A673 (cell line): ENCODE measurements around the gene PIPOX. TPM values are rescaled to one million over a fixed set of nuclear protein-coding genes. Genes with fewer than 3 reads are reported as not detected.

Experiments used
- BruUV-seq: library from RNA; stranded (reverse); fragments of 400-500 nt; replicated peaks from 2 replicates; lab custom pipeline; 2021; lab: Mats Ljungman, UMichigan
- CTCF ChIA-PET: fragments of 300-600 bp; sonication (Branson Sonifier 250); formaldehyde crosslinking; loops from one replicate; lab custom pipeline; 2022; ENCODE audit warnings: antibody characterized with exemption; lab: Charles Lee
- POLR2A ChIA-PET: fragments of 300-600 bp; sonication (Branson Sonifier 250); formaldehyde crosslinking; loops from one replicate; lab custom pipeline; 2022; ENCODE audit warnings: antibody characterized with exemption; ENCODE audit not compliant: low non-redundant PET; lab: Charles Lee
- DNase-seq: peaks from one replicate; pipeline ENCODE4 v3.0.0-alpha.2; 2015; ENCODE audit warnings: low spot score
- H3K27ac ChIP-seq: fragments of 200-600 bp; sonication (generic); 2 replicates; pipeline ENCODE4 v1.5.1; 2016; ENCODE audit warnings: mixed run types, low read depth, mild to moderate bottlenecking, mixed read lengths, antibody characterized with exemption, low read length; ENCODE audit not compliant: poor library complexity, severe bottlenecking
- H3K27me3 ChIP-seq: fragments of 200-600 bp; sonication (generic); replicated peaks from 2 replicates; pipeline ENCODE4 v1.6.1; 2017; ENCODE audit warnings: mixed run types, low read depth, mild to moderate bottlenecking, mixed read lengths, antibody characterized with exemption, low read length; ENCODE audit not compliant: insufficient read depth, poor library complexity
- H3K36me3 ChIP-seq: fragments of 200-600 bp; sonication (generic); 2 replicates; pipeline ENCODE4 v1.6.1; 2016; ENCODE audit warnings: mixed run types, mild to moderate bottlenecking, mixed read lengths, antibody characterized with exemption, low read length; ENCODE audit not compliant: insufficient read depth, poor library complexity, severe bottlenecking
- H3K4me1 ChIP-seq: fragments of 200-600 bp; sonication (generic); 2 replicates; pipeline ENCODE4 v1.6.1; 2017; ENCODE audit warnings: mixed run types, mild to moderate bottlenecking, mixed read lengths, antibody characterized with exemption, low read length; ENCODE audit not compliant: insufficient read depth, poor library complexity, severe bottlenecking
- H3K4me3 ChIP-seq: fragments of 200-600 bp; sonication (generic); 2 replicates; pipeline ENCODE4 v1.5.1; 2016; ENCODE audit warnings: low read depth, mixed run types, mild to moderate bottlenecking, mixed read lengths, low read length; ENCODE audit not compliant: poor library complexity, severe bottlenecking
- H3K9me3 ChIP-seq: fragments of 200-600 bp; sonication (generic); 2 replicates; pipeline ENCODE4 v1.6.1; 2016; ENCODE audit warnings: mixed run types, low read depth, mild to moderate bottlenecking, mixed read lengths, antibody characterized with exemption, low read length; ENCODE audit not compliant: poor library complexity, severe bottlenecking
- EZH2 ChIP-seq: fragments of 200-600 bp; sonication (generic); IDR thresholded peaks from 2 replicates; pipeline ENCODE4 v1.6.1; 2017; ENCODE audit warnings: borderline replicate concordance, low read depth, mild to moderate bottlenecking, mixed read lengths, antibody characterized with exemption, low read length; ENCODE audit not compliant: poor library complexity, severe bottlenecking
- intact Hi-C: fragments of 100-400 bp; cut with micrococcal nuclease; formaldehyde crosslinking; loops from one replicate; pipeline ENCODE4 v1.10.0; 2022; ENCODE audit not compliant: unreplicated experiment
- total RNA-seq: library from RNA; stranded (reverse); gene quantifications from 2 replicates; pipeline ENCODE4 v1.2.3, GENCODE V29; 2021
- TF ChIP-seq, protein P1 (sequence below): fragments of 300-800, 200-600 bp; sonication (generic); conservative IDR thresholded peaks from 2 replicates; pipeline ENCODE4 v1.5.1; 2017; ENCODE audit warnings: low read depth, mild to moderate bottlenecking, antibody characterized with exemption, low read length, moderate library complexity, mixed read lengths

PIPOX gene
- total RNA-seq, 1 experiment from 2014 or later, result 8.8 TPM

DNA sequence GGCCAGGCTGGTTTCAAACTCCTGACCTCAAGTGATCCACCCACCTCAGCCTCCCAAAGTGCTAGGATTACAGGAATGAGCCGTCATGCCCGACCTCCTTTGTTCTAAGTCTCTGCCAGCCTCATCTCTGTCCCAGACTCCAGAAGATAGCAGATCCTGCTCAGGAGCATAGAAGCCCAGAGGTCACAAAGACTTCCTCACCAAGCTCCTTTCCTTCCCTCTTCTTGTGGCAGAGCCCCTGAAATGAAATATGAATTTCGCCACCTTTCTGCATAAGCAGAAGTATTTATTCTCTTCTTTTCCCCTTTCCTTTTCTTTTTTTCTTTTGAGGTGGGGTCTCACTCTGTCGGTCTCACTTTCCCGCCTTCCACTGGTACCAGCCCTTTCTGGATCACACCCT is 11.5 kb upstream of the PIPOX start:
- no TSS peak for BruUV-seq
- CTCF ChIA-PET, result interaction anchor here (0.5 to 0.6 kb wide), 2 partner anchors 9 to 69 kb away, joined by 3 to 4 read pairs; no protein-coding TSS in a partner anchor
- POLR2A ChIA-PET, result interaction anchor here (0.6 kb wide), 1 partner anchor 149 kb away, joined by 7 read pairs; no protein-coding TSS in a partner anchor
- TF ChIP-seq, protein P1, sequence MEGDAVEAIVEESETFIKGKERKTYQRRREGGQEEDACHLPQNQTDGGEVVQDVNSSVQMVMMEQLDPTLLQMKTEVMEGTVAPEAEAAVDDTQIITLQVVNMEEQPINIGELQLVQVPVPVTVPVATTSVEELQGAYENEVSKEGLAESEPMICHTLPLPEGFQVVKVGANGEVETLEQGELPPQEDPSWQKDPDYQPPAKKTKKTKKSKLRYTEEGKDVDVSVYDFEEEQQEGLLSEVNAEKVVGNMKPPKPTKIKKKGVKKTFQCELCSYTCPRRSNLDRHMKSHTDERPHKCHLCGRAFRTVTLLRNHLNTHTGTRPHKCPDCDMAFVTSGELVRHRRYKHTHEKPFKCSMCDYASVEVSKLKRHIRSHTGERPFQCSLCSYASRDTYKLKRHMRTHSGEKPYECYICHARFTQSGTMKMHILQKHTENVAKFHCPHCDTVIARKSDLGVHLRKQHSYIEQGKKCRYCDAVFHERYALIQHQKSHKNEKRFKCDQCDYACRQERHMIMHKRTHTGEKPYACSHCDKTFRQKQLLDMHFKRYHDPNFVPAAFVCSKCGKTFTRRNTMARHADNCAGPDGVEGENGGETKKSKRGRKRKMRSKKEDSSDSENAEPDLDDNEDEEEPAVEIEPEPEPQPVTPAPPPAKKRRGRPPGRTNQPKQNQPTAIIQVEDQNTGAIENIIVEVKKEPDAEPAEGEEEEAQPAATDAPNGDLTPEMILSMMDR, result no peak
- no peak for TF ChIP-seq EZH2
- Histone ChIP-seq H3K9me3 (peaks cover 9% of the 10 kb centered on the region), H3K4me1 (peaks cover 33% of the 10 kb centered on the region), H3K27me3 (no peaks in the 10 kb centered on the region), H3K36me3 (no peaks in the 10 kb centered on the region), H3K27ac (no peak overlapping the region), H3K4me3 (no peak overlapping the region)
- no peak for DNase-seq
- intact Hi-C loops, result no loop called here

DNA sequence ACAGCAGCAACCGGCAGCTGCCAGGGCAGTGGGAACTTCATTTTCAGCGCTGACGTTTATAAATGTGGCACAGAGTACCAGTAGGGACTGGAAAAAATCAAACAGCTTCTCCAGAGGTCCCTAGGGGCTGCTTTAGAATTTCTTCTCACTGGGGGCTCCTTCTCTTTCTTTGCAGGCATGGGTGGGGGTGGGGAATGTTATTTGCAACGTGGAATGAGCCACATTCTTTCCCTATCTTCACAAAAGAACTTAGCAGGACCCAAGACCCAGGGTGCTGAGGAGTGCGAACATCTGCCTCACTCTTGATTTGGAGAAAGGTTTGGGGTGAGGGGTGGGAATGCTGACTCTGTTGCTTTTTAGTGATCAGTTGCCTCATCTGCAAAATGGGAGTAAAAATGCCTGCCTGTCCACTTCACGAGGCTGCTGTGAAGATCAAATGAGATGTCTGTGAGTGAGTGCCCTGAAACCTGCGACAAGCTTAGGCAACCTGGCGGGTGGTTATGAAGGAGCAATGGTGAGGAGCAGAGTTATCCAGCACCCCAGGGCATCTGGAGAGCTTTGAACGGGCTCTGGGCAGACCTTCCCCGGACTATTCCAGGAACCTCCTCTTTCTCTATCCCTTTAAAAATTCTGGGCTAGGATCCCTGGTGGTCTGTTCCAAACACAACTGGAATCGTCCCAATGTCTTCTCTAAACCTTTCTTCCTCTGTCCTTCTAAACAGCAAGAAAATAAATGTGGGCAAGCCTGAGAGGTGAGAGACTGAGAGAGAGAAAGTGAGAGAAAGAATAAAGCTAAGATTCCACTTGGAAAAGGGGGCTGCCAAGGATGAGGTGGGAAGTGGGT is 10.7 kb upstream of the PIPOX start:
- no peak for TF ChIP-seq EZH2
- TF ChIP-seq, protein P1, result no peak
- CTCF ChIA-PET, result interaction anchor here (0.5 to 0.6 kb wide), 2 partner anchors 8 to 70 kb away, joined by 3 to 4 read pairs; no protein-coding TSS in a partner anchor
- Histone ChIP-seq H3K4me3 (no peak overlapping the region), H3K9me3 (peaks cover 9% of the 10 kb centered on the region), H3K4me1 (peaks cover 33% of the 10 kb centered on the region), H3K27ac (peak overlapping the region; percentile 37), H3K27me3 (no peaks in the 10 kb centered on the region), H3K36me3 (no peaks in the 10 kb centered on the region)
- no TSS peak for BruUV-seq
- intact Hi-C loops, result no loop called here
- POLR2A ChIA-PET, result interaction anchor here (0.6 kb wide), 1 partner anchor 456 kb away, joined by 3 read pairs; the partner anchor contains the start of gene ALDOC
- DNase-seq, result peak; percentile 82

DNA sequence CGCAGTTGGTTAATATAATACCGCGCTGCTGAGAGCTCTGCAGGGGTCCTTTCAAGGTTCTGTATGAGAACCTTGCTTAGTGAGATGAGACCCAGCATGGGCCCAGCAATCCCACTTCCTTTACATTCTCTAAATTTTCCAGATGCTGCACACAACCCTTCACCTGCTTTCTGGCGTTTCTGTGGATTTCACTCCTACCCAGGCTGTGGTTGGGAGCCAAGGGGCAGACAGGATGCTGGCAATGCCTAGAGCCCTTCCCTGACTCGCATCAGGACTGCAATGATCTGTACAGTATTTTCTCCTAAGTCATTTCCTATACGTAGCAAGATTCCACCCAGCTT is 10.1 kb upstream of the PIPOX start:
- TF ChIP-seq, protein P1, result no peak
- TF ChIP-seq EZH2, result no peak
- Histone ChIP-seq H3K4me3 (no peak overlapping the region), H3K4me1 (peaks cover 32% of the 10 kb centered on the region), H3K27me3 (no peaks in the 10 kb centered on the region), H3K27ac (peak overlapping the region; percentile 37), H3K36me3 (no peaks in the 10 kb centered on the region), H3K9me3 (peaks cover 9% of the 10 kb centered on the region)
- intact Hi-C loops, result no loop called here
- ChIA-PET POLR2A (interaction anchor here (0.6 kb wide), 1 partner anchor 456 kb away, joined by 3 read pairs; the partner anchor contains the start of gene ALDOC), CTCF (interaction anchor here (0.8 kb wide), 1 partner anchor 67 kb away, joined by 3 read pairs; no protein-coding TSS in a partner anchor)
- DNase-seq, result peak; percentile 69
- no TSS peak for BruUV-seq
